ENCODE results near the gene USP40. TPM values are rescaled to one million over a fixed set of nuclear protein-coding genes. Genes with fewer than 3 reads are reported as not detected.

The USP40 gene
- polyA plus RNA-seq, 1 donor (not counting 4 experiments of a cell fraction or from before 2014, with no cell fraction given), result 37.3 TPM

- no peak for DNase-seq (ENCODE audit: low read depth, low spot score)
- no peaks in the 10 kb centered on the region for H3K4me1 ChIP-seq (ENCODE audit: control insufficient read depth, extremely low read depth, insufficient read depth, low read length)
- H4K20me1 ChIP-seq (ENCODE audit: control insufficient read depth, extremely low read depth, insufficient read depth, low read length), result no peaks in the 10 kb centered on the region
- no peaks in the 10 kb centered on the region for H3K79me2 ChIP-seq (ENCODE audit: control insufficient read depth, insufficient read depth, low read length)
- H3K27ac ChIP-seq (ENCODE audit: control insufficient read depth, insufficient read depth, low read length), result no peak overlapping the region
- no peaks in the 10 kb centered on the region for H3K9me1 ChIP-seq (ENCODE audit: control insufficient read depth, extremely low read depth, insufficient read depth, low read length)
- H3K4me2 ChIP-seq (ENCODE audit: control insufficient read depth, extremely low read depth, insufficient read depth, low read depth, low read length), result no peak overlapping the region
- H3K27me3 ChIP-seq (ENCODE audit: control insufficient read depth, extremely low read depth, insufficient read depth, low read length), result no peaks in the 10 kb centered on the region
- no peaks in the 10 kb centered on the region for H3K9me3 ChIP-seq (ENCODE audit: control insufficient read depth, low read depth, low read length)
- H3K9ac ChIP-seq (ENCODE audit: control insufficient read depth, extremely low read depth, insufficient read depth, low read length), result no peak overlapping the region
- TF ChIP-seq, protein P1, sequence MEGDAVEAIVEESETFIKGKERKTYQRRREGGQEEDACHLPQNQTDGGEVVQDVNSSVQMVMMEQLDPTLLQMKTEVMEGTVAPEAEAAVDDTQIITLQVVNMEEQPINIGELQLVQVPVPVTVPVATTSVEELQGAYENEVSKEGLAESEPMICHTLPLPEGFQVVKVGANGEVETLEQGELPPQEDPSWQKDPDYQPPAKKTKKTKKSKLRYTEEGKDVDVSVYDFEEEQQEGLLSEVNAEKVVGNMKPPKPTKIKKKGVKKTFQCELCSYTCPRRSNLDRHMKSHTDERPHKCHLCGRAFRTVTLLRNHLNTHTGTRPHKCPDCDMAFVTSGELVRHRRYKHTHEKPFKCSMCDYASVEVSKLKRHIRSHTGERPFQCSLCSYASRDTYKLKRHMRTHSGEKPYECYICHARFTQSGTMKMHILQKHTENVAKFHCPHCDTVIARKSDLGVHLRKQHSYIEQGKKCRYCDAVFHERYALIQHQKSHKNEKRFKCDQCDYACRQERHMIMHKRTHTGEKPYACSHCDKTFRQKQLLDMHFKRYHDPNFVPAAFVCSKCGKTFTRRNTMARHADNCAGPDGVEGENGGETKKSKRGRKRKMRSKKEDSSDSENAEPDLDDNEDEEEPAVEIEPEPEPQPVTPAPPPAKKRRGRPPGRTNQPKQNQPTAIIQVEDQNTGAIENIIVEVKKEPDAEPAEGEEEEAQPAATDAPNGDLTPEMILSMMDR (optimal IDR thresholded peaks at IDR 0.05 in 1 of 3, IDR thresholded peaks at IDR 0.05 in 1 of 3, conservative IDR thresholded peaks at IDR 0.05 in 1 of 3; ENCODE audit: extremely low read depth in 1 of 3, insufficient read depth in 2 of 3, low read length in 3 of 3), result no peak
- TF ChIP-seq EZH2 (IDR thresholded peaks at IDR 0.05; ENCODE audit: low read length), result no peak
- H3K4me3 ChIP-seq (ENCODE audit: control insufficient read depth in 2 of 3, extremely low read depth in 1 of 3, insufficient read depth in 2 of 3, low read depth in 1 of 3, low read length in 3 of 3), result no peak overlapping the region
- H3K36me3 ChIP-seq (ENCODE audit: control insufficient read depth in 2 of 2, extremely low read depth in 1 of 2, insufficient read depth in 2 of 2, low read length in 2 of 2), result peaks cover 4 to 22% of the 10 kb centered on the region in 2 experiments
- H2AFZ ChIP-seq (ENCODE audit: control insufficient read depth, low read length), result no peak overlapping the region
- dilution Hi-C loops (cut with MboI; ENCODE audit: extremely low pct_ligation_motif_present, low sequenced_read_pairs), result no loop called here
- no peak for FAIRE-seq
Measured at GRCh38 chr2:233471291-233472035, 95.1 kb downstream of the USP40 start.

DNA sequence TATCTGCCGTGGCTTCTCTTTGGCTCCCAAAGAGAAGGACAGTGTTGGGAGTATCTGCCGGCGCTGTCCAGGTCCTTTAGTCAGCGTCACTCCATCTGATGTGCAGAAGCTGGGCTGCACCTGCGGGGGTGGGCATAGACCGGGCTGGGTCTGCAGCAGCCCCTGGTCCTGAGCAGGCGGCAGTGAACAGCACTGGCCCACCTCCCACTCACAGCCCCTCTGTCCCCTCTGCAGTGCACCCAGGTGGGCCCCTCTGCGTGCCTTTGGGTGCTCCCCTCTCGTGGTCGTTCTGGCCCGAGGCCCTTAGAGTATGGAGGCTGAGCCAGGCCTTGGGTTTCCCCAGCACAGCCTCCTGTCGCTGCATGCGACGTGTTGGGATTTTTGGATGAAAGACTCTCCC lies 95.7 kb downstream of the USP40 start:
- Histone ChIP-seq H3K9me3 (ENCODE audit: control insufficient read depth, low read depth, low read length) (no peaks in the 10 kb centered on the region), H3K4me1 (ENCODE audit: control insufficient read depth, extremely low read depth, insufficient read depth, low read length) (no peaks in the 10 kb centered on the region), H3K27ac (ENCODE audit: control insufficient read depth, insufficient read depth, low read length) (no peak overlapping the region), H3K9me1 (ENCODE audit: control insufficient read depth, extremely low read depth, insufficient read depth, low read length) (no peaks in the 10 kb centered on the region), H3K27me3 (ENCODE audit: control insufficient read depth, extremely low read depth, insufficient read depth, low read length) (no peaks in the 10 kb centered on the region), H3K9ac (ENCODE audit: control insufficient read depth, extremely low read depth, insufficient read depth, low read length) (no peak overlapping the region), H4K20me1 (ENCODE audit: control insufficient read depth, extremely low read depth, insufficient read depth, low read length) (no peaks in the 10 kb centered on the region), H2AFZ (ENCODE audit: control insufficient read depth, low read length) (no peak overlapping the region), H3K4me2 (ENCODE audit: control insufficient read depth, extremely low read depth, insufficient read depth, low read depth, low read length) (no peak overlapping the region), H3K36me3 (ENCODE audit: control insufficient read depth in 2 of 2, extremely low read depth in 1 of 2, insufficient read depth in 2 of 2, low read length in 2 of 2) (peaks cover 4 to 16% of the 10 kb centered on the region in 2 experiments), H3K4me3 (ENCODE audit: control insufficient read depth in 2 of 3, extremely low read depth in 1 of 3, insufficient read depth in 2 of 3, low read depth in 1 of 3, low read length in 3 of 3) (no peak overlapping the region), H3K79me2 (ENCODE audit: control insufficient read depth, insufficient read depth, low read length) (no peaks in the 10 kb centered on the region)
- dilution Hi-C loops (cut with MboI; ENCODE audit: extremely low pct_ligation_motif_present, low sequenced_read_pairs), result no loop called here
- no peak for TF ChIP-seq EZH2 (IDR thresholded peaks at IDR 0.05; ENCODE audit: low read length)
- TF ChIP-seq, protein P1 (optimal IDR thresholded peaks at IDR 0.05 in 1 of 3, IDR thresholded peaks at IDR 0.05 in 1 of 3, conservative IDR thresholded peaks at IDR 0.05 in 1 of 3; ENCODE audit: extremely low read depth in 1 of 3, insufficient read depth in 2 of 3, low read length in 3 of 3), result no peak
- FAIRE-seq (no peak), DNase-seq (ENCODE audit: low read depth, low spot score) (no peak)

Data from keratinocyte (primary cell).